ENCODE data around the gene PLEKHN1.

- TF ChIP-seq POLR2AphosphoS5 (IDR thresholded peaks at IDR 0.05; ENCODE audit: borderline replicate concordance, low read depth, low read length) (no peak), EZH2 (IDR thresholded peaks at IDR 0.05) (no peak)
These were observed 53.7 kb downstream of the PLEKHN1 start, which contains the start of gene AGRN for GRCh38 chr1:1020000-1020404.

Measured in SK-N-MC (cell line).